Liver (tissue), 9 donors: ENCODE data around the gene ZNF473. TPM values are rescaled to one million over a fixed set of nuclear protein-coding genes. Genes with fewer than 3 reads are reported as not detected.
"Not testable (repeated sequence)": the region's sequence is repeated elsewhere in the genome, so short reads cannot be mapped to it uniquely, and the experiment has no call there.

ENCODE experiments used
- DNase-seq: peaks from one replicate; pipeline ENCODE4 v3.0.0-alpha.2; 2017; ENCODE audit warnings: low spot score
- H3K27ac ChIP-seq, 2 donors: one replicate each; pipeline ENCODE4 v1.7.0; 2013; ENCODE audit warnings: inconsistent platforms in 2 of 2, low read length in 2 of 2, control low read depth in 1 of 2, low read depth in 1 of 2, mild to moderate bottlenecking in 1 of 2
- H3K27me3 ChIP-seq, 4 donors: one replicate each; pipeline versions ENCODE4 v1.6.1 to v1.7.0; 2013; ENCODE audit warnings: low read length in 3 of 4, inconsistent platforms in 1 of 4, mild to moderate bottlenecking in 1 of 4, moderate library complexity in 1 of 4; ENCODE audit not compliant: control insufficient read depth in 4 of 4, insufficient read depth in 4 of 4
- H3K36me3 ChIP-seq, 4 donors: one replicate each; pipeline versions ENCODE4 v1.6.1 to v1.7.0; 2013; ENCODE audit warnings: low read length in 3 of 4, mild to moderate bottlenecking in 3 of 4, low read depth in 1 of 4, moderate library complexity in 1 of 4; ENCODE audit not compliant: control insufficient read depth in 4 of 4, insufficient read depth in 3 of 4
- H3K4me1 ChIP-seq, 4 donors: one replicate each; pipeline versions ENCODE4 v1.6.1 to v1.7.0; 2013; ENCODE audit warnings: low read length in 3 of 4, mild to moderate bottlenecking in 3 of 4, moderate library complexity in 1 of 4; ENCODE audit not compliant: control insufficient read depth in 4 of 4, insufficient read depth in 4 of 4
- H3K4me3 ChIP-seq, 3 donors: one replicate each; pipeline versions ENCODE4 v1.6.1 to v1.7.0; 2013; ENCODE audit warnings: low read length in 3 of 3, control low read depth in 1 of 3, low read depth in 1 of 3, mild to moderate bottlenecking in 1 of 3
- H3K9ac ChIP-seq, 2 donors: one replicate each; pipeline ENCODE4 v1.7.0; 2013; ENCODE audit warnings: low read length in 2 of 2, mild to moderate bottlenecking in 2 of 2, moderate library complexity in 2 of 2, control low read depth in 1 of 2, low read depth in 1 of 2
- H3K9me3 ChIP-seq, 4 donors: one replicate each; pipeline versions ENCODE4 v1.6.1 to v1.7.0; 2013; ENCODE audit warnings: low read length in 3 of 4; ENCODE audit not compliant: control insufficient read depth in 4 of 4
- EGR1 ChIP-seq, 2 donors: IDR thresholded peaks; 2 replicates each; pipeline ENCODE4 v1.6.1; 2016 to 2018; ENCODE audit warnings: antibody characterized with exemption in 2 of 2, low read depth in 2 of 2
- FOXA1 ChIP-seq: IDR thresholded peaks from 2 replicates; pipeline ENCODE4 v1.6.1; 2016; ENCODE audit warnings: antibody characterized with exemption
- HNF4A ChIP-seq, 2 donors: conservative IDR thresholded peaks; 2 replicates each; pipeline ENCODE4 v1.6.1; 2016; ENCODE audit warnings: antibody characterized with exemption in 2 of 2, mild to moderate bottlenecking in 2 of 2
- HNF4G ChIP-seq: IDR thresholded peaks from 2 replicates; pipeline ENCODE4 v1.6.1; 2016; ENCODE audit warnings: antibody characterized with exemption
- JUND ChIP-seq, 2 donors: IDR thresholded peaks; 2 replicates each; pipeline ENCODE4 v1.6.1; 2016; ENCODE audit warnings: antibody characterized with exemption in 2 of 2
- RAD21 ChIP-seq, 2 donors: IDR thresholded peaks; 2 replicates each; pipeline ENCODE4 v1.6.1; 2016; ENCODE audit warnings: antibody characterized with exemption in 2 of 2, mild to moderate bottlenecking in 2 of 2
- RXRA ChIP-seq, 2 donors: IDR thresholded peaks; 2 replicates each; pipeline ENCODE4 v1.6.1; 2017 to 2018; ENCODE audit warnings: antibody characterized with exemption in 2 of 2, mild to moderate bottlenecking in 1 of 2
- SP1 ChIP-seq: IDR thresholded peaks from 2 replicates; pipeline ENCODE4 v1.6.1; 2018; ENCODE audit warnings: antibody characterized with exemption, mild to moderate bottlenecking
- TAF1 ChIP-seq: conservative IDR thresholded peaks from 2 replicates; pipeline ENCODE4 v1.6.1; 2016; ENCODE audit warnings: antibody characterized with exemption, mild to moderate bottlenecking
- YY1 ChIP-seq: IDR thresholded peaks from 2 replicates; pipeline ENCODE4 v1.6.1; 2016; ENCODE audit warnings: antibody characterized with exemption, mild to moderate bottlenecking
- WGBS: extraction: QIAGEN DNeasy Blood & Tissue Kit; methylation state at CpG from one replicate; pipeline ENCODE4 v1.1.7; 2013; 5-methylcytosine and 5-hydroxymethylcytosine counted together
- polyA plus RNA-seq, 2 donors: library from polyadenylated mRNA; stranded (reverse) in 1 of 2; unstranded in 1 of 2; fragments of 200-250 nt in 1 of 2; fragments of >200 nt in 1 of 2; fragmentation: Nextera tagmentation in 1 of 2; extraction: Ambion mirVana in 1 of 2; gene quantifications; one replicate each; pipeline versions ENCODE4 v1.2.1 to v1.2.3, GENCODE V29; 2013 to 2015
- total RNA-seq, 2 donors: library from RNA; depleted of rRNA; stranded (reverse); fragments of >200 nt; gene quantifications; one replicate each; pipeline ENCODE4 v1.2.3, GENCODE V29; 2014
- TF ChIP-seq, protein P1 (sequence below): IDR thresholded peaks from 2 replicates; pipeline ENCODE4 v1.6.1; 2016; ENCODE audit warnings: antibody characterized with exemption
- TF ChIP-seq, protein P2 (sequence below): IDR thresholded peaks from 2 replicates; pipeline ENCODE4 v1.6.1; 2016; ENCODE audit warnings: antibody characterized with exemption, mild to moderate bottlenecking
- TF ChIP-seq, protein P3 (sequence below): IDR thresholded peaks from 2 replicates; pipeline ENCODE4 v1.6.1; 2016; ENCODE audit warnings: antibody characterized with exemption
- TF ChIP-seq, protein P4 (sequence below): fragments of 150-350 bp; IDR thresholded peaks from 2 replicates; pipeline ENCODE4 v1.5.1; 2017; ENCODE audit warnings: improper control_type of control experiment, low read depth, low read length; ENCODE audit not compliant: missing input control
- TF ChIP-seq, protein P5 (sequence below): IDR thresholded peaks from 2 replicates; pipeline ENCODE4 v1.6.1; 2016; ENCODE audit warnings: antibody characterized with exemption
- donor health status: healthy.
- donor health status: healthy.
- donor health status: healthy.
- donor health status: healthy.
- donor health status: healthy.

Gene ZNF473
- total and polyA plus RNA-seq, 4 donors: 0.92 to 4.0 (median 2.8) TPM

DNA sequence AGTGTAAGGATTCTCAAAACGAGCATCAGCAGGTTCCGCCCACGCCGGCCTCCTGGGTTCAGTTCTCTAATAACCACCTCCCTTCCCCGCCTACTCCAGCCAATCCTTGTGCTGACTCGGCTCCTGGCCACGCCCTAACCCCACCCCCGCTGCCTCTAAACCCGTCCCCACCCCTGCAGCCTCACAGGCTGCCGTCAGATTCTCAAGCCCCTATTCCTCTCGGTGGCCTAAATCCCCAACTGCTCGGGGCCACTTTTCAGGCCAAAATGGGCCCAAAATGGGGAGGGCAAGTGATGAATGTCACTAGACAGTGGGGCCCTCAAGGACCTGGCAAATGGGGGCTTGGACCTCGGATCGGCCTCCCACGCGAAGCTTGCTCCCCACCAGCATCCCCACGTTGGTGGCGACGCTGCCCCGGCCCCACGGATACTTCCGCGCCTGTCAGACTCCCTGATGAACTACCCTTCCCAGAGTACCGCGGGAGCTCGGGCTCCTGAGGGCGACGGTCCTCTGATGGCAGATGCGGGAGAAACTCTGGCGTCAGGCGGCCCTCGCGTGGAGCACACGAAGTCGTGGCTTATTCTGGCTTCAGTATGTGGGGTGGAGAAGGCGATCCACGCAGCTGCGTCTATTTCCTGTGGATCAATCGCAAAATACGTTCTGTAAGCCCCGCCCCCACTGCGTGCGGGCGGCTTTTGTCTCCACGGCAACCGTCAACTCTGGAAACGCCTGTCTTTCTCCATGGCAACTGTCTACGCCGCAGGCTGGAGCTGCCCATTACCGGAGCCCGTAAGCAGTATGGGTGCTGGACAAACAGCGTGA, 24.8 kb downstream of the ZNF473 start:
- Histone ChIP-seq H3K27me3 (no peaks in the 10 kb centered on the region), H3K9ac (no peak overlapping the region), H3K4me3 (peak overlapping the region in 2 of 3 donors; percentile 32 to 45), H3K27ac (peak overlapping the region; percentile 28 to 31), H3K9me3 (peaks cover 18 to 45% (median 38%) of the 10 kb centered on the region in 4 donors), H3K36me3 (peaks cover 6 to 19% (median 18%) of the 10 kb centered on the region in 4 donors), H3K4me1 (no peaks in the 10 kb centered on the region)
- peak; percentile 82 for DNase-seq
- TF ChIP-seq, protein P1, sequence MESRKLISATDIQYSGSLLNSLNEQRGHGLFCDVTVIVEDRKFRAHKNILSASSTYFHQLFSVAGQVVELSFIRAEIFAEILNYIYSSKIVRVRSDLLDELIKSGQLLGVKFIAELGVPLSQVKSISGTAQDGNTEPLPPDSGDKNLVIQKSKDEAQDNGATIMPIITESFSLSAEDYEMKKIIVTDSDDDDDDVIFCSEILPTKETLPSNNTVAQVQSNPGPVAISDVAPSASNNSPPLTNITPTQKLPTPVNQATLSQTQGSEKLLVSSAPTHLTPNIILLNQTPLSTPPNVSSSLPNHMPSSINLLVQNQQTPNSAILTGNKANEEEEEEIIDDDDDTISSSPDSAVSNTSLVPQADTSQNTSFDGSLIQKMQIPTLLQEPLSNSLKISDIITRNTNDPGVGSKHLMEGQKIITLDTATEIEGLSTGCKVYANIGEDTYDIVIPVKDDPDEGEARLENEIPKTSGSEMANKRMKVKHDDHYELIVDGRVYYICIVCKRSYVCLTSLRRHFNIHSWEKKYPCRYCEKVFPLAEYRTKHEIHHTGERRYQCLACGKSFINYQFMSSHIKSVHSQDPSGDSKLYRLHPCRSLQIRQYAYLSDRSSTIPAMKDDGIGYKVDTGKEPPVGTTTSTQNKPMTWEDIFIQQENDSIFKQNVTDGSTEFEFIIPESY: no peak
- no peak for TF ChIP-seq EGR1 (IDR thresholded peaks at IDR 0.05; ENCODE audit: low read depth in 2 of 2)
- TF ChIP-seq YY1: no peak
- no peak for TF ChIP-seq RXRA (IDR thresholded peaks at IDR 0.05)
- TF ChIP-seq, protein P2, sequence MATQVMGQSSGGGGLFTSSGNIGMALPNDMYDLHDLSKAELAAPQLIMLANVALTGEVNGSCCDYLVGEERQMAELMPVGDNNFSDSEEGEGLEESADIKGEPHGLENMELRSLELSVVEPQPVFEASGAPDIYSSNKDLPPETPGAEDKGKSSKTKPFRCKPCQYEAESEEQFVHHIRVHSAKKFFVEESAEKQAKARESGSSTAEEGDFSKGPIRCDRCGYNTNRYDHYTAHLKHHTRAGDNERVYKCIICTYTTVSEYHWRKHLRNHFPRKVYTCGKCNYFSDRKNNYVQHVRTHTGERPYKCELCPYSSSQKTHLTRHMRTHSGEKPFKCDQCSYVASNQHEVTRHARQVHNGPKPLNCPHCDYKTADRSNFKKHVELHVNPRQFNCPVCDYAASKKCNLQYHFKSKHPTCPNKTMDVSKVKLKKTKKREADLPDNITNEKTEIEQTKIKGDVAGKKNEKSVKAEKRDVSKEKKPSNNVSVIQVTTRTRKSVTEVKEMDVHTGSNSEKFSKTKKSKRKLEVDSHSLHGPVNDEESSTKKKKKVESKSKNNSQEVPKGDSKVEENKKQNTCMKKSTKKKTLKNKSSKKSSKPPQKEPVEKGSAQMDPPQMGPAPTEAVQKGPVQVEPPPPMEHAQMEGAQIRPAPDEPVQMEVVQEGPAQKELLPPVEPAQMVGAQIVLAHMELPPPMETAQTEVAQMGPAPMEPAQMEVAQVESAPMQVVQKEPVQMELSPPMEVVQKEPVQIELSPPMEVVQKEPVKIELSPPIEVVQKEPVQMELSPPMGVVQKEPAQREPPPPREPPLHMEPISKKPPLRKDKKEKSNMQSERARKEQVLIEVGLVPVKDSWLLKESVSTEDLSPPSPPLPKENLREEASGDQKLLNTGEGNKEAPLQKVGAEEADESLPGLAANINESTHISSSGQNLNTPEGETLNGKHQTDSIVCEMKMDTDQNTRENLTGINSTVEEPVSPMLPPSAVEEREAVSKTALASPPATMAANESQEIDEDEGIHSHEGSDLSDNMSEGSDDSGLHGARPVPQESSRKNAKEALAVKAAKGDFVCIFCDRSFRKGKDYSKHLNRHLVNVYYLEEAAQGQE: no peak
- no peak for TF ChIP-seq RAD21 (IDR thresholded peaks at IDR 0.05)
- TF ChIP-seq, protein P3, sequence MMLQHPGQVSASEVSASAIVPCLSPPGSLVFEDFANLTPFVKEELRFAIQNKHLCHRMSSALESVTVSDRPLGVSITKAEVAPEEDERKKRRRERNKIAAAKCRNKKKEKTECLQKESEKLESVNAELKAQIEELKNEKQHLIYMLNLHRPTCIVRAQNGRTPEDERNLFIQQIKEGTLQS: no peak
- no peak for TF ChIP-seq SP1
- no peak for TF ChIP-seq HNF4A (conservative IDR thresholded peaks at IDR 0.05)
- TF ChIP-seq FOXA1: no peak
- TF ChIP-seq HNF4G: no peak
- TF ChIP-seq TAF1: no peak
- TF ChIP-seq, protein P4, sequence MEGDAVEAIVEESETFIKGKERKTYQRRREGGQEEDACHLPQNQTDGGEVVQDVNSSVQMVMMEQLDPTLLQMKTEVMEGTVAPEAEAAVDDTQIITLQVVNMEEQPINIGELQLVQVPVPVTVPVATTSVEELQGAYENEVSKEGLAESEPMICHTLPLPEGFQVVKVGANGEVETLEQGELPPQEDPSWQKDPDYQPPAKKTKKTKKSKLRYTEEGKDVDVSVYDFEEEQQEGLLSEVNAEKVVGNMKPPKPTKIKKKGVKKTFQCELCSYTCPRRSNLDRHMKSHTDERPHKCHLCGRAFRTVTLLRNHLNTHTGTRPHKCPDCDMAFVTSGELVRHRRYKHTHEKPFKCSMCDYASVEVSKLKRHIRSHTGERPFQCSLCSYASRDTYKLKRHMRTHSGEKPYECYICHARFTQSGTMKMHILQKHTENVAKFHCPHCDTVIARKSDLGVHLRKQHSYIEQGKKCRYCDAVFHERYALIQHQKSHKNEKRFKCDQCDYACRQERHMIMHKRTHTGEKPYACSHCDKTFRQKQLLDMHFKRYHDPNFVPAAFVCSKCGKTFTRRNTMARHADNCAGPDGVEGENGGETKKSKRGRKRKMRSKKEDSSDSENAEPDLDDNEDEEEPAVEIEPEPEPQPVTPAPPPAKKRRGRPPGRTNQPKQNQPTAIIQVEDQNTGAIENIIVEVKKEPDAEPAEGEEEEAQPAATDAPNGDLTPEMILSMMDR: no peak
- no peak for TF ChIP-seq JUND (IDR thresholded peaks at IDR 0.05)
- TF ChIP-seq, protein P5, sequence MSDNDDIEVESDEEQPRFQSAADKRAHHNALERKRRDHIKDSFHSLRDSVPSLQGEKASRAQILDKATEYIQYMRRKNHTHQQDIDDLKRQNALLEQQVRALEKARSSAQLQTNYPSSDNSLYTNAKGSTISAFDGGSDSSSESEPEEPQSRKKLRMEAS: no peak
- WGBS: 5% methylated on average over 52 of the region's 52 CpGs

DNA sequence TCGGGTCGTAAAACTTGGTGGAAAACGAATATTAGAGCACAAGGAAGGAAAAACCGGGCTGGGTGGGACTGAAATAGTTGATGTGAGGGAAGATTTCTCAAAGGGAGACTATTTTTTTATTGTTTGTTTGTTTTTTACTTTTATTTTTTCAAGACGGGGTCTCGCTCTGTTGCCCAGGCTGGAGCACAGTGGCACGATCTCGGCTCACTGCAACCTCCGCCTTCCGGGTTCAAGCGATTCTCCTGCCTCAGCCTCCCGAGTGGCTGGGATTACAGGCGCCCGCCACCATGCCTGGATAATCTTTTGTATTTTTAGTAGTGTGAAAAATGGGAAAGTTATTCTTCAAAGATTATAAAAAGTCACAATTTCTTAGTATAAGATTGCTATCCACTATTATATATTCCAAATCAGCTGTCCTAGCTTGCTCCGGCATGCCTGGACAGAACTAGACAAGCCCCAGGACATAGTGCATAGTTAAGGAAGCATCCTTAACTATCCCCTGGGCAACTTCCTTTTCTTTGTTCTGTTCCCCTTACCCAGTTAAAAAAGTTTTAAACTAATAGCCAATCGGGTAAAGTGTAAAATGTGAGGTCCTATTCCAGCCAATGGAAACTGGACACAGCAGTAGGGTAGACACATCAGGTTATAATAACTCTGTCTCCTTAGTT, 25.6 kb downstream of the ZNF473 start:
- Histone ChIP-seq H3K9me3 (peaks cover 12 to 38% (median 30%) of the 10 kb centered on the region in 4 donors), H3K36me3 (peaks cover 3 to 12% (median 10%) of the 10 kb centered on the region in 4 donors), H3K4me3 (peak overlapping the region in 1 of 3 donors; percentile 32)
- not testable (repeated sequence) for H3K27ac ChIP-seq, H3K4me1 ChIP-seq, DNase-seq, H3K27me3 ChIP-seq, H3K9ac ChIP-seq
- 49% methylated on average over 16 of the region's 16 CpGs for WGBS
